HepG2 (cell line): ENCODE data around the gene NUTF2. TPM values are rescaled to one million over a fixed set of nuclear protein-coding genes. Genes with fewer than 3 reads are reported as not detected.

Experiments
- CHCHD3 ChIP-seq: sonication (generic); formaldehyde crosslinking; IDR thresholded peaks from 2 replicates; pipeline ENCODE4 v1.8.0; 2022; ENCODE audit warnings: mild to moderate bottlenecking, missing genetic modification reagents, moderate library complexity
- FIP1L1 ChIP-seq: fragments of 200-400 bp; formaldehyde crosslinking; IDR thresholded peaks from 2 replicates; pipeline ENCODE4 v1.6.1; 2018; ENCODE audit warnings: low read depth, mild to moderate bottlenecking, low read length, moderate library complexity, borderline replicate concordance; ENCODE audit not compliant: insufficient read depth
- HDAC6 ChIP-seq: fragments of 200-600 bp; sonication (generic); IDR thresholded peaks from 2 replicates; pipeline ENCODE4 v1.7.0; 2017; ENCODE audit warnings: mild to moderate bottlenecking, antibody characterized with exemption, low read length, low read depth
- KDM5A ChIP-seq: fragments of 200-600 bp; sonication (generic); IDR thresholded peaks from 2 replicates; pipeline ENCODE4 v1.7.0; 2018; ENCODE audit warnings: antibody characterized with exemption, mild to moderate bottlenecking, low read length, borderline replicate concordance
- MTA1 ChIP-seq: sonication (generic); formaldehyde crosslinking; IDR thresholded peaks from 2 replicates; pipeline ENCODE4 v1.4.0; 2020; ENCODE audit warnings: missing genetic modification reagents, mild to moderate bottlenecking, borderline replicate concordance
- RERE ChIP-seq: IDR thresholded peaks from 2 replicates; pipeline ENCODE4 v1.6.1; 2016; ENCODE audit warnings: low read depth, missing genetic modification reagents, missing compliant biosample characterization
- SIN3A ChIP-seq: IDR thresholded peaks from 2 replicates; pipeline ENCODE4 v1.6.1; 2011; ENCODE audit warnings: low read depth, mild to moderate bottlenecking, control low read depth, low read length, borderline replicate concordance
- SOX13 ChIP-seq, 3 experiments: fragments of 450-650 bp in 1 of 3; sonication (generic) in 1 of 3; formaldehyde crosslinking in 1 of 3; IDR thresholded peaks in 2 of 3; conservative IDR thresholded peaks in 1 of 3; 2 replicates each; pipeline versions ENCODE4 v1.5.0 to v1.6.1; 2016 to 2020; ENCODE audit warnings: antibody characterized with exemption in 1 of 3, mild to moderate bottlenecking in 1 of 3, missing compliant biosample characterization in 1 of 3, missing genetic modification reagents in 1 of 3, moderate library complexity in 1 of 3
- THAP7 ChIP-seq: sonication (generic); formaldehyde crosslinking; IDR thresholded peaks from 2 replicates; pipeline ENCODE4 v1.8.1; 2023; ENCODE audit warnings: mild to moderate bottlenecking, missing genetic modification reagents
- ZKSCAN8 ChIP-seq: IDR thresholded peaks from 2 replicates; pipeline ENCODE4 v1.6.1; 2016; ENCODE audit warnings: borderline replicate concordance, missing genetic modification reagents, missing compliant biosample characterization
- ZNF138 ChIP-seq: sonication (generic); formaldehyde crosslinking; IDR thresholded peaks from 2 replicates; pipeline ENCODE4 v1.5.0; 2020; ENCODE audit warnings: mild to moderate bottlenecking, low read depth, missing genetic modification reagents
- ZNF224 ChIP-seq: sonication (generic); formaldehyde crosslinking; IDR thresholded peaks from 2 replicates; pipeline ENCODE4 v1.5.0; 2020; ENCODE audit warnings: mild to moderate bottlenecking, missing genetic modification reagents
- ZNF556 ChIP-seq: sonication (generic); formaldehyde crosslinking; IDR thresholded peaks from 2 replicates; pipeline ENCODE4 v1.4.0; 2020; ENCODE audit warnings: mild to moderate bottlenecking, missing genetic modification reagents, borderline replicate concordance
- ZNF557 ChIP-seq: sonication (generic); formaldehyde crosslinking; IDR thresholded peaks from 2 replicates; pipeline ENCODE4 v1.4.0; 2020; ENCODE audit warnings: missing genetic modification reagents
- ZNF790 ChIP-seq: sonication (generic); formaldehyde crosslinking; IDR thresholded peaks from 2 replicates; pipeline ENCODE4 v1.8.0; 2022; ENCODE audit warnings: missing genetic modification reagents, mild to moderate bottlenecking, borderline replicate concordance
- polyA plus RNA-seq, 8 experiments: library from polyadenylated mRNA; depleted of rRNA in 3 of 8; stranded (reverse) in 7 of 8; unstranded in 1 of 8; fragments of >200 nt; fragmentation: Illumina TruSeq in 4 of 8; extraction: Trizol in 4 of 8; gene quantifications; 2 replicates each; pipeline versions ENCODE4 v1.2.1 to v1.2.3, GENCODE V29; 2011 to 2016; ENCODE audit warnings: low read depth in 4 of 8, missing spikeins in 1 of 8, mixed read lengths in 1 of 8; ENCODE audit not compliant: insufficient read depth in 1 of 8
- total RNA-seq, 5 experiments: library from RNA; depleted of rRNA; stranded (reverse); fragments of >200 nt; fragmentation: Illumina TruSeq; extraction: Trizol; gene quantifications; 2 replicates each; pipeline ENCODE4 v1.2.3, GENCODE V29; 2016; ENCODE audit warnings: low read depth in 1 of 5
- TF ChIP-seq, protein P1 (sequence below): sonication (generic); formaldehyde crosslinking; IDR thresholded peaks from 2 replicates; pipeline ENCODE4 v1.4.0; 2020; ENCODE audit warnings: low read depth, mild to moderate bottlenecking, missing genetic modification reagents
- TF ChIP-seq, protein P2 (sequence below): sonication (generic); formaldehyde crosslinking; IDR thresholded peaks from 2 replicates; pipeline ENCODE4 v1.9.0; 2022; ENCODE audit warnings: missing genetic modification reagents, mild to moderate bottlenecking, borderline replicate concordance

NUTF2 gene
- total and polyA plus RNA-seq, 2 of the 13 experiments (the other 11 are each of a cell fraction or from before 2014, with no cell fraction given), result 168 to 214 TPM

DNA sequence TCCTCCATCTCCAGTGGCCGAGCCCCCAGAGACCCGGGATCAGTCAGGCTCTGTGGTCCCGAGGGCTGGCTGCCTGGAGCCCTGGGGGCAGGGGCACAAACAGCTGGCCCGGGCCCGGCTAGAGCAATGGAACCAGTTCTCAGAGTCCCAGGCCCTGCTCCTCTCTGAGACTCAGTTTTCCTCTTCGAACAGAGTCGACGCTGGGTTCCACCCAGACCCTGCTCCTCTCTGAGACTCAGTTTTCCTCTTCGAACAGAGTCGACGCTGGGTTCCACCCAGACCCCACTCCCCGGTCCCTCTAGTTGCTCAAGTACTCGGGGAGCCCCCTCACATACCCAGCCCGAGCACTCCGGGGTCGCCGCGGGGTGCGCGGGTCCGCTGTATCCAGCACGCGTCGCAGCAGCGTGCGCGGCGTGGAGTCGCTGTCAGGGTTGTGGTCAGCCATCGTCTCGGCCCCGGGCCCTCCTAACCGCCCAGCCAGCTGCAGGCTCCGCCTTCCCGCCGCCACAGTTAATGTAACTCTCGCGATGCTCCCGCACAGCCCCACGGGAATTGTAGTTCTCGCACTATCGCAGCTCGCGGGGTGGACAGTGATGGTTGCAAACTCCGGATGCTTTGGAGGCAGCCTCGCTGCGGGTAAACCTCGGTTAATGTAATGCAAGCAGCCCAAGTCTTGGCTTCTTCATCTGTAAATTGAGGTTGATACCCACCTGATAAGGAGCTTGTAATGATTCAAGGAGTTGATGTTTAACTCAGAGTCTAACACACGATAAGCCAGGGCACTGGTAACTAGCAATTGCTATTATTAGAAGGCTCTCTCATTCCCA is 13.1 kb upstream of the NUTF2 start (continued):
- peak; percentile 15; the same call in 1 of the 2 replicates for TF ChIP-seq RERE (CRISPR knock-in tag)
- TF ChIP-seq ZNF790 (CRISPR knock-in tag), result no peak; the same call in 1 of the 2 replicates
- no peak for TF ChIP-seq FIP1L1
- TF ChIP-seq SOX13 (IDR thresholded peaks at IDR 0.05), result no peak; the same call in 1 of the 2 replicates
- peak in 1 of 2 experiments; percentile 26; a peak in 1 of 4 replicates for TF ChIP-seq SOX13 (CRISPR knock-in tag; conservative IDR thresholded peaks at IDR 0.05 in 1 of 2, IDR thresholded peaks at IDR 0.05 in 1 of 2)
- TF ChIP-seq ZNF557, result peak; percentile 45; the same call in 1 of the 2 replicates
- TF ChIP-seq THAP7 (CRISPR knock-in tag), result peak; percentile 89
- TF ChIP-seq, protein P1, sequence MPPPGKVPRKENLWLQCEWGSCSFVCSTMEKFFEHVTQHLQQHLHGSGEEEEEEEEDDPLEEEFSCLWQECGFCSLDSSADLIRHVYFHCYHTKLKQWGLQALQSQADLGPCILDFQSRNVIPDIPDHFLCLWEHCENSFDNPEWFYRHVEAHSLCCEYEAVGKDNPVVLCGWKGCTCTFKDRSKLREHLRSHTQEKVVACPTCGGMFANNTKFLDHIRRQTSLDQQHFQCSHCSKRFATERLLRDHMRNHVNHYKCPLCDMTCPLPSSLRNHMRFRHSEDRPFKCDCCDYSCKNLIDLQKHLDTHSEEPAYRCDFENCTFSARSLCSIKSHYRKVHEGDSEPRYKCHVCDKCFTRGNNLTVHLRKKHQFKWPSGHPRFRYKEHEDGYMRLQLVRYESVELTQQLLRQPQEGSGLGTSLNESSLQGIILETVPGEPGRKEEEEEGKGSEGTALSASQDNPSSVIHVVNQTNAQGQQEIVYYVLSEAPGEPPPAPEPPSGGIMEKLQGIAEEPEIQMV (CRISPR knock-in tag), result peak; percentile 82; the same call in 1 of the 2 replicates
- no peak for TF ChIP-seq CHCHD3 (CRISPR knock-in tag)
- 0 out of 2 replicates have a peak, but pooled peaks have one; percentile 38 for TF ChIP-seq ZNF138 (CRISPR knock-in tag)
- peak; percentile 88; the same call in 1 of the 2 replicates for TF ChIP-seq SIN3A
- peak; percentile 72 for TF ChIP-seq KDM5A
- peak; percentile 58; the same call in 1 of the 2 replicates for TF ChIP-seq MTA1 (CRISPR knock-in tag)
- TF ChIP-seq, protein P2, sequence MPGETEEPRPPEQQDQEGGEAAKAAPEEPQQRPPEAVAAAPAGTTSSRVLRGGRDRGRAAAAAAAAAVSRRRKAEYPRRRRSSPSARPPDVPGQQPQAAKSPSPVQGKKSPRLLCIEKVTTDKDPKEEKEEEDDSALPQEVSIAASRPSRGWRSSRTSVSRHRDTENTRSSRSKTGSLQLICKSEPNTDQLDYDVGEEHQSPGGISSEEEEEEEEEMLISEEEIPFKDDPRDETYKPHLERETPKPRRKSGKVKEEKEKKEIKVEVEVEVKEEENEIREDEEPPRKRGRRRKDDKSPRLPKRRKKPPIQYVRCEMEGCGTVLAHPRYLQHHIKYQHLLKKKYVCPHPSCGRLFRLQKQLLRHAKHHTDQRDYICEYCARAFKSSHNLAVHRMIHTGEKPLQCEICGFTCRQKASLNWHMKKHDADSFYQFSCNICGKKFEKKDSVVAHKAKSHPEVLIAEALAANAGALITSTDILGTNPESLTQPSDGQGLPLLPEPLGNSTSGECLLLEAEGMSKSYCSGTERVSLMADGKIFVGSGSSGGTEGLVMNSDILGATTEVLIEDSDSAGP, result peak; percentile 87; the same call in 1 of the 2 replicates
- no peak for TF ChIP-seq HDAC6
- TF ChIP-seq ZKSCAN8 (CRISPR knock-in tag), result 0 out of 2 replicates have a peak, but pooled peaks have one; percentile 18
- TF ChIP-seq ZNF224 (CRISPR knock-in tag), result 0 out of 2 replicates have a peak, but pooled peaks have one; percentile 51
- peak; percentile 85; the same call in 1 of the 2 replicates for TF ChIP-seq ZNF556 (CRISPR knock-in tag)
